GM06990 (cell line): Measurements from ENCODE around the gene PRAMEF2.
"Not testable (repeated sequence)": the region's sequence is repeated elsewhere in the genome, so short reads cannot be mapped to it uniquely, and the experiment has no call there.

Experiments used
- DNase-seq: peaks from one replicate; pipeline ENCODE4 v3.0.0-alpha.2; 2011; ENCODE audit not compliant: insufficient read length; ENCODE audit errors: extremely low read depth
- H3K27me3 ChIP-seq: replicated peaks from 2 replicates; pipeline ENCODE4 v1.6.0; 2011; ENCODE audit warnings: low read length; ENCODE audit not compliant: control insufficient read depth, insufficient read depth
- H3K36me3 ChIP-seq: 2 replicates; pipeline ENCODE4 v1.5.1; 2011; ENCODE audit warnings: low read length; ENCODE audit not compliant: control insufficient read depth, insufficient read depth
- H3K4me3 ChIP-seq: replicated peaks from 2 replicates; pipeline ENCODE4 v1.5.1; 2011; ENCODE audit warnings: low read depth, mild to moderate bottlenecking, control low read depth, low read length
- CTCF ChIP-seq: IDR thresholded peaks from 2 replicates; pipeline ENCODE4 v1.5.1; 2011; ENCODE audit warnings: low read length, control low read depth, mild to moderate bottlenecking, inconsistent platforms; ENCODE audit not compliant: insufficient read depth, poor library complexity, severe bottlenecking

Gene PRAMEF2

DNA sequence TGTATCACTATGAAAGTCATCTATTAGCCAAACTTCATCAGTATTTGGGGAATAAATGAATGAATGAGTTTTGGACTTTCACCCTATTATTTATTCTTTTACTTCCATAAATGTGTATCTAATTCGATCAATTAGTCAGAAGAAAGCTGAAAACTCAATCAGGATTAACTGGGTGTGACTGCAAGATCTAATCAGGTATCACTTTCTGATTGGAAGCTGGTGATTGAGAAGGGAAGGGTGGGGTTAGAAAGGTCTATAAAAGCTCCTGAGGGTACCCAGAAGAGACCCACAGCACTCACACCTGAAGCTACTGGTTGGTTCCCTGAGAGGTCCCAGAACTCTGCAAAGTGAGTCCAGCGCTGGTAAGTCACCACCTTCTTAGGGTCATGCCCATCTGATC lies at the start of gene PRAMEF2:
TSS of gene PRAMEF2 (plus strand) at position 301 of the 400 bp plus-strand sequence. CDS start 1,924 bp downstream, outside the sequence.
- not testable (repeated sequence) for DNase-seq, H3K4me3 ChIP-seq, H3K36me3 ChIP-seq, H3K27me3 ChIP-seq

GRCh38 chr1:12809933-12810332 lies 47.0 kb upstream of the PRAMEF2 start:
- TF ChIP-seq CTCF, result no peak
- no peak for DNase-seq
- H3K36me3 ChIP-seq, result no peaks in the 10 kb centered on the region
- H3K4me3 ChIP-seq, result no peak overlapping the region
- no peaks in the 10 kb centered on the region; the same call in 1 of the 2 replicates for H3K27me3 ChIP-seq

DNA sequence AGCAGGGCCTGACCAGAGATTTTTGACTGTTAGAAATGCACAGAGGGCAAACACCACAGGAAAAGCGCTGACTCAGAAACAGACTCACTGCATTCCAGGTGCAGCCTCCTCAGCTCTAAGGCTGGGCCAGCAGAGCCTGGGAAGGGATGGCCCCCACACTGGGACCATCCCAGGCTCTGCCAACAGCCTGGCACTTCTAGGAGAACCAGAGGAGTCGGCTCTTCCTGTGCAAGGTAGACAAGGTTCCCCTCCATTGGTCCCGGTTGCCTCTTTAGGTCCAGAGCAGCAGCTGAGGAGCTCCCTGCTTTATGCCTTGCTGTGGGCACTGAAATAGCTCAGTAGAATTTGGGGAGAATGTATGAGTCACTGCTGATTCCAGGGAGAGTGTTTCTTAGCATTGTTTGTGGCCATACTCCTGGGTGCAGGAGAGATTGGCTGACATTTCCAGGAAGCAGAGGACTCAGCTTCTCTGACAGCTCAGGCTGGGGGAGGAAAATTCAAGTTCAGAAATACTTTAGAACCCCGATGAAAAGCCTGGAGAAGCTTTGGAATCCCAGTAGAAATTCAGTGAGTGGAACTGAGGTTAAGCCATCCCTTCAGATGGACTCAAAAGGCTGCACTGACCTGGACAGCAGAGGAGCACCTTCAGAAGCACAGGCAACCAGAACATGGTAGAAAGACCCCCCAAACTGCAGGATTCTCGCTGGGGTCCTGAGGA lies 46.0 kb upstream of the PRAMEF2 start:
- DNase-seq, result no peak
- Histone ChIP-seq H3K4me3 (no peak overlapping the region), H3K27me3 (no peaks in the 10 kb centered on the region; the same call in 1 of the 2 replicates), H3K36me3 (no peaks in the 10 kb centered on the region)
- no peak for TF ChIP-seq CTCF

- no peaks in the 10 kb centered on the region; the same call in 1 of the 2 replicates for H3K27me3 ChIP-seq
- no peak for DNase-seq
- TF ChIP-seq CTCF, result no peak
Observed at GRCh38 chr1:12811409-12811784, 45.5 kb upstream of the PRAMEF2 start.

GRCh38 chr1:12819061-12819460 lies 37.8 kb upstream of the PRAMEF2 start:
- H3K27me3 ChIP-seq, H3K36me3 ChIP-seq, DNase-seq, H3K4me3 ChIP-seq: not testable (repeated sequence)

More at GRCh38 chr1:12811409-12811784, 45.5 kb upstream of the PRAMEF2 start:
- Histone ChIP-seq H3K4me3 (no peak overlapping the region), H3K36me3 (no peaks in the 10 kb centered on the region)

GRCh38 chr1:12831310-12831709 lies 25.6 kb upstream of the PRAMEF2 start, which contains the start of gene PRAMEF11:
Gene PRAMEF11, minus strand, starts transcription at chr1:12831410. Its CDS starts 2,621 bp downstream, at chr1:12828789.
- not testable (repeated sequence) for DNase-seq, H3K36me3 ChIP-seq, H3K27me3 ChIP-seq, H3K4me3 ChIP-seq

- not testable (repeated sequence) for DNase-seq, H3K4me3 ChIP-seq, H3K36me3 ChIP-seq, H3K27me3 ChIP-seq
Observed at GRCh38 chr1:12833251-12833650, 23.6 kb upstream of the PRAMEF2 start.

GRCh38 chr1:12848620-12849019 lies 8.3 kb upstream of the PRAMEF2 start, which contains the start of gene HNRNPCL1:
Gene HNRNPCL1, minus strand, starts transcription at chr1:12848720. Its CDS starts 431 bp downstream, at chr1:12848289.
- not testable (repeated sequence) for H3K4me3 ChIP-seq, DNase-seq, H3K27me3 ChIP-seq, H3K36me3 ChIP-seq
